Central memory CD4-positive, alpha-beta T cell (primary cell): ENCODE data around the gene PPTC7.
A peak's percentile ranks its signal among the peaks of the same experiment; 100 is the strongest.
"Not testable (repeated sequence)": the region's sequence is repeated elsewhere in the genome, so short reads cannot be mapped to it uniquely, and the experiment has no call there.

Experiments used
- DNase-seq: peaks from one replicate; pipeline ENCODE4 v3.0.0; 2022

The PPTC7 gene

DNA sequence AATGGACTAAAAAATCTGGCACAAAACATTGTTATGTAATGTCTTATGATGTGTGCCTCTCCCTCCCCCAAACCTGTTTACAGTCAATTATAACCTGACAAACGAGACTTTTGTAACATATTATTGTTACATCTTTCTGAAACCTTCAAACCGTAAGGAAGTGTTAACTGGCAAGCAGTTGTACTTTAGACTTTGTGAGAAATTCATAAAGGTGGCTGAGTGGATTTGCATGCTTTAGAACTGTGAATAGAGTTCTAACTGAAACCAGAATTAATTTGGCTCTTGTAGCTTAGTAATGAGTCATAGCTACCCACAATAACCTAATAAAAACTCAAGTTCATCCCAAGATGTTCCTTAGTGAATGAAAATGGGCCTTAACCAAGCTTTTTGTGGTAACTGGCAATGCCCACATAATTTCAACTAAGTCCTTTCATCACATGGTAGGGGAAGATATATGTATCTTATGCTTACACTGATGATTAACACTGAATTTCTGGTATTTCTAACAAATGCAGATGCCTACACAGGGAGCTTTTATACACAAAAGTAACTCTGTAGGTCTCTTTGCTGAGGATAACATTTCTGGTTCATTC lies 51.3 kb downstream of the PPTC7 start:
- no peak for DNase-seq

DNA sequence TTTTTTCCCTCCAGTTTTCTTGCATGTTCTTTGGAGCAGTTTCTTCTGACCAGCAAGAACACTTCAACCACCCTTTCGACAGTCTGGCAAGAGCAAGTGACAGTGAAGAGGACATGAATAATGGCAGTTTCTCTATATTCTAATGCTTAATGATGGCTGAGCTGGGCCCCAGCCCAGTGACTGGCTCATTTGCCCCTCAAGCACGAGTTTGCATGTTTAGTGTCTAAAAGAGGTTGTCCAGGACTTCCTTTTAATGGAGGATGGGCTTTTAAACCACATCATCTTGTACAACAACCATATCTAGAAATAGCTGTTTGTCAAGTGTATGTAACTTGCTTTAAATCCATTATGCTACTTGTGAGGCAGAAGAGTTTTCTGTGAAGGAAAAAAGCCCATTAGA lies 52.6 kb downstream of the PPTC7 start:
- no peak for DNase-seq

GRCh38 chr12:110528277-110528839 lies 54.8 kb downstream of the PPTC7 start:
- no peak for DNase-seq

GRCh38 chr12:110520876-110521712 lies 62.0 kb downstream of the PPTC7 start:
- not testable (repeated sequence) for DNase-seq

DNA sequence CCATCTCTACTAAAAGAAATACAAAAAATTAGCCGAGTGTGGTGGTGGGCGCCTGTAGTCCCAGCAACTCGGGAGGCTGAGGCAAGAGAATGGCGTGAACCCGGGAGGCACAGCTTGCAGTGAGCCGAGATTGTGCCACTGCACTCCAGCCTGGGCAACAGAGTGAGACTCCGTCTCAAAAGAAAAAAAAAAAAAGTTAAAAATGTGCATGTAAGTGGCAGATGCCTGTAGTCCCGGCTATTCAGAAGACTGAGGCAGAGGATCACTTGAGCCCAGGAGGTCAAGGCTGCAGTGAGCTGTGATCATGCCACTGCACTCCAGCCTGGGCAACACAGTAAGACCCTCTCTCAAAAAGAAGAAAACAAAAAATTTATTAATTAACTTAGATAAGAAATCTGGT lies 65.1 kb downstream of the PPTC7 start:
- not testable (repeated sequence) for DNase-seq

DNA sequence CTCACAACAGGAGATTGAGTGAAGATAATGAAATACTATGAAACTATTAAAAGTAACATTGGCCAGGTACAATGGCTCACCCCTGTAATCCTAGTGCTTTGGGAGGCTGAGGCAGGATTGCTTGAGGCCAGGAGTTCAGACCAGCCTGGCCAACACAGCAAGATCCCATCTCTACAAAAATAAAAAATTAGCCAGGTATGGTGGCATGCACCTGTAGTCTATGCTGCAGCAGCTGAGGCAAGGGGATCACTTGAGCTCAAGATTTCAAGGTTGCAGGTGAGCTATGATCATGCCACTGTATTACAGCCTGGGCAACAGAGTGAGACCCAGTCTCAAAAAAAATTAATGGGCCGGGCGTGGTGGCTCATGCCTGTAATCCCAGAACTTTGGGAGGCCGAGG lies 66.1 kb downstream of the PPTC7 start:
- no peak for DNase-seq

DNA sequence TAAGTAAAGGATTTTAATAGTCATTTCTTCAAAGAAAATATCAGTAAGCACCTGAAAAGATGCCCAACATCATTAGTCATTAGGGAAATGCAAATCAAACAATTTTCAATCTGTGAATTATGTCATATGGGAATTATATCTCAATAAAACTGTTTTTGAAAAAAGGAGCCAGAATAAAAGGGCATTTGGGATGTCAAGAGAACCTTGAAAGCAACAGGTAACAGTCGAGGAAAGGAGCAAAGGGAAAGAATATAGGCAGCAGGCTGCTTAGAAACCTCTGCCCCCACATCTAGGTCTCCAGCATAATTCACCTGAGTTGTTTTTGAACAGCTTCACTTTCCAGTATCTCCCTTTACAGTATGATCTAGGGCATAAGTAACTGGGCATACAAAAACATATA lies 68.8 kb downstream of the PPTC7 start:
- DNase-seq: no peak

DNA sequence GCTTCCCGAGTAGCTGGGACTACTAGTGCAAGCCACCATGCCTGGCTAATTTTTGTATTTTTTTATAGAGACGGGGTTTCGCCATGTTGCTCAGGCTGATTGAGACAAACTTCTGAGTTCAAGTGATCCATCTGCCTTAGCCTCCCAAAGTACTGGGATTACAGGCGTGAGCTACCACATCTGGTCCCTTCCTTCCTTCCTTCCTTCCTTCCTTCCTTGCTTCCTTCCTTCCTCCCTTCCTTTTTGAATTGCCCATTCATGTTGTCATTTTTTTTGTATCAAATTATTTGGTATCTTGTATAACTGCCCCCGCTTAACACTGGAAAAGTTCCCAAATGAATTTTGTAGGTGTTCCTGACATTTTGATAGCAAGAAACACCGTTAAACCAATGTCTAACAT lies 69.3 kb downstream of the PPTC7 start:
- no peak for DNase-seq

- DNase-seq: no peak
These were observed 75.0 kb downstream of the PPTC7 start for GRCh38 chr12:110508071-110508586.

GRCh38 chr12:110505332-110505731 lies 77.8 kb downstream of the PPTC7 start:
- DNase-seq: no peak

- DNase-seq: no peak
These were observed 79.7 kb downstream of the PPTC7 start for GRCh38 chr12:110503432-110503831.

DNA sequence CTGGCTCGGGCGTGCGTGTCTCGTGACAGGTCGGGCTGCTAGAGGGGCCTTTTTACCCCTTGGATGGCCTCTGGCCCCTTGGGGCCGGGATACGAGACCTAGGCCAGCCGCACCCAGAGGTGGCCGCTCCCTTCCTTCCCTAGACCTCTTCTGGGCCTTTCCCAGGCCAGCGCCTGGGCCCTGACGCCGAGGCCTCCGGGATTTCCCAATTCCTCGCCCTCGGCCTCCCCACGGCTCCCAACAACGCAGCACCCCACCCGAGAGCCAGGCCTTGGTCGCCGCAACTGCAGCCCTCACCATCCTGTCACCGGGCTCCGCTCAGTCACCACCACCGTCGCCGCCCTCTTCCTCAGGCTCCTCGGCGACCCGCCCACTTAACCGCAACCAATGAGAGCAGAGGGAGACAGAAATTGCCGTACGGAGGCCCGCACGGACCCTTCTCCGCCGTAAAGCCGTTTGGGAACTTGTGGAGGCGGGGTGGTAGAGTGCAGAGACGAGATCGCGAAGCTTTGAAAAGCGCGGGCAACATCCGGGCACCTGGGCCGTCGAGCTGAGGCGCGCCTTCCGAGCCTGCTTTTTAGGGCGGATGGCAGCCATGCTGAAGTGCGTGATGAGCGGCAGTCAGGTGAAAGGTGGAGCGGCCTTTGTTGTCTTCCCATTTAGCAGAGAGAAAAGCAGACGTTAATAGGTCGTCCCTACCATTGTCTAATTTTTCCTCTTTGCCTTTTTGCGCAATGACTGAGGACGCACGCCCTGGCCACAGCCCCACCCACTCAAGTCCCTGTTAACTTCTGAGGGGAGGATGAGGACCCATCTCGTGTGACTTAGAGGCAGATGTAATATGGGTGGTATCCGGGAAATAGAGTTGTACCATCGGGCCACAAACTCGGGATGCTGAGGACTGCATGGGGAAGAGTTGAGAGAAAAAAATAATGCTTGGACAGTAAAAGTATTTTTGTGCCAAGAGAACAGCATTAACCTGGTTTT lies 81.1 kb downstream of the PPTC7 start, which contains the start of the genes RAD9B and VPS29:
RAD9B (plus strand) TSS at position 580 of the 987 bp plus-strand sequence; CDS start at position 587, 7 bp downstream.
VPS29 (minus strand) TSS at position 360 of the 987 bp plus-strand sequence; CDS start at position 300, 60 bp downstream.
- DNase-seq: peak; percentile 100

- DNase-seq: no peak
These were observed 81.7 kb downstream of the PPTC7 start for GRCh38 chr12:110501399-110501751.

- DNase-seq: no peak
These were observed 84.0 kb downstream of the PPTC7 start for GRCh38 chr12:110498984-110499706.
